GM18499 (cell line): ENCODE measurements around the gene CMPK2.

ENCODE experiments used
- ATAC-seq: cut with Tn5 transposase; IDR thresholded peaks from one replicate; pipeline ENCODE4 v1.9.1; 2021; ENCODE audit warnings: moderate number of reproducible peaks; ENCODE audit not compliant: insufficient read depth, unreplicated experiment

The CMPK2 gene

DNA sequence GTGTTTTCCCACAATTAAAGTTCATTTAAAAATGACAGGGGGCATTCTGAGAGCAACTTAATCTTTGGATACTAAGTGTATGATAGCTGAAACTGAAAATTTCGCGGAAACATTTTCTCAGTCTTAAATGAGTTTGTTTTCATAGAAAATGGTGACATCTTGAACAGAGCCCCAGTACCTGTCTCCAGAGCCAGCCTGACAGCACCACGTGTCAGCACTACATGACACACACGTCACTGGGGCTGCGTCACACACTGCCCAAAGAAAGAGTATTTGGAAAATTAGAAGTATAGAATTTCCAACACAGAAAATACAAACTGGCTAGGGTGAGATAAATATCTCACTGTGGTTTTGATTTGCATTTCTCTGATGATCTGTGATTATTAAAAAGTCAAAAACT, 50.8 kb downstream of the CMPK2 start:
- no peak for ATAC-seq

DNA sequence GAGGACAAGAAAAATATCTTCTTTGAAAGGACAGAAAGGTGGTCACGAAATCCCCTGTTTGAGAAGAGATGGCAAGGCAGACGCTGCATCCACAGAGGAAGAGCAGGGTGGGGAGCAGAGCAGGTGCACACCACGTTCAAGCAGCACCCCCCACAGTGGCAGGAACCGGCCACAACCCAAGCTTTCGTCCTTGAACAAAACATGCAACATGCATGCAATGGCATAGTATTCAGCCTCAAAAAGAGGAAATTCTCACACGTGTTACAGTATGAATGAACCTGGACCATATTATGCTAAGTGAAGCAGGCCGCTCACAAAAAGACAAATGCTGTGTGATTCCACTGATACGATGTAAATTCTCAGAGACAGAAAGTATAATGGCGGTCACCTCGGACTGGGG, 51.4 kb downstream of the CMPK2 start:
- no peak for ATAC-seq

DNA sequence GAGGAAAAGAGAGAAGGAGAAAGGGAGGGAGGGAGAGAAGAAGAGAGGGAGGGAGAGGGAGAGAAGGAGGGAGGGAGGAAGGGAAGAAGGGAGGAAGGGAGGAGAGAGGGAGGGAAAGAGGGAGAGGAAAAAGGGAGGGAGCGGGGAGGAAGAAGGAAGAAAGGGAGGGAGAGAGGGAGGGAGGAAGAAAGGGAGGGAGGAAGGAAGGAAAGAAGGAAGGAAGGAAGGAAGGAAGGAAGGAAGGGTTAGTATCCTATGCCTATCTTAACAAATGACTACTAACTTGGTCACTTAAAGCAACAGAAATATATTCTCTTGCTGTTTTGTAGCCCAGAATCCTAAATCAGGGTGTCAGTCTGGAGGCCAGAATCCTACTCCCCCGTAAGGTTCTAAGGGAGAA, 52.1 kb downstream of the CMPK2 start:
- ATAC-seq: no peak

DNA sequence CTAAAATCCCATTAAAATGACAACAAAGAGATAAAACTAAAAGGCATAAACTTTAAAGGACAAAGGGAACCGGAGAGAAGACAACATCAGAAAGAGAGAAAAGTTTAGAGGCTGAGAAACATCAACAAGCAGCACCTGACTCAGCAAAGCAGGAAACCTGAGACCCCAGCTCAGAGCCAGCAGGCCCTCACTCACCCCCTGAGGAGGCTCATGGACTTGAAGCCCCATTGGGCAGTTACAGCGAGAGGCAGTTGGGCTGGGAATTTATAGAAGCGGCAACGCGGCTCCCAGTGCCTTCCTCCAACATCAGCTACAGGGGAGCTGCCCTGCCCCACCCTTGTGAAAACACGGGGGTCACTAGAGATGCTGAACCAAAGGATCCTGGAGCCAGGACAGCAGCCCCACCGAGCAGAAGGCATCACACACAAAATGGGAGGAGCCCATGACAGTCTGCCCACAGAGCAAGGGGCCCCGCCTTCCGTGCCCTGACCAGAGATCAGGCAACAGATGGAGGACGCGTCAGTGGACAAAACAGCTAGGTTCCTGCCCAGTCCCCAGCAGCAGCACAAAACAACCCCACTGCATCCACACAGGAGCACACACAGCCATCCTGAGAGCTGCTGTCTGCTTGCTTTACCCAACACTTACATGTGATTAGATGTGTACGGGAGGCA, 52.7 kb downstream of the CMPK2 start:
- no peak for ATAC-seq

DNA sequence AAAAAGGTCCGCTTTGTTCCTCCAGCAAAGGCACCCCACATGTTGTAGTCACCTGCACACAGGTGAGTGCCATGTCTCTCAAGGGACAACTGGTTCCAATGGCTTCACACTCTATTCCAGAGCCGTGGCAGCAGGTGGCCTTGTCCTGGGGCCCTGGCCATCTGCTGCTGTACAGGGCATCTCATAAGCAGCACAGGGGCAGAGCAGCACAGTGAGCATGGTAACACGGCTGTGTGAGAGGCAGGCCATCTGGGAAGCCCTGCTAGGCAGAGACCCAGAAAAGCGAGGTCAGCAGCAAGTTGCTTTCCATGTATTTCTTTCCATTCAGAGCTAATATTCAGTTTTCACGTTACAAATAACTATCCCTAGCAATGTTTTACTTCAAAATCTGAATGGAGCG, 54.7 kb downstream of the CMPK2 start:
- ATAC-seq: no peak

DNA sequence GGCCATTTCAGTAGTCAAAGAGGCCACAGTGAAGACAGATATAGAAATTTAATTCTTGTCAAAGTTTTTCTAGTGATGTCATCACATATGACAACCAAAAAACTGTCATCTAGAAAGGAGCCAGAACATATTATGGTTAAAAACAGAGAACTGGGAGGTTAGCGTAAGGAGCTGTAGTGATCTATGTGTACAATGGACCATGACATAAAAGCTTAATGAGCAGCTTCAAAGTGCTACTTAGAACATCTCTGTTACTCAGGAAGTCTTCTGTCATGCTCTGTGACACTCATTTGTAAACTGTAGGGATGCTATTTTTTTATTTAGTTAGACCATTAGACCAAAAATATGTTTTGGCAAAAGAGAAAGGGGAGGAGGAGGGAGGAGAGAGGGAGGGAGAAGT, 57.3 kb downstream of the CMPK2 start:
- no peak for ATAC-seq

DNA sequence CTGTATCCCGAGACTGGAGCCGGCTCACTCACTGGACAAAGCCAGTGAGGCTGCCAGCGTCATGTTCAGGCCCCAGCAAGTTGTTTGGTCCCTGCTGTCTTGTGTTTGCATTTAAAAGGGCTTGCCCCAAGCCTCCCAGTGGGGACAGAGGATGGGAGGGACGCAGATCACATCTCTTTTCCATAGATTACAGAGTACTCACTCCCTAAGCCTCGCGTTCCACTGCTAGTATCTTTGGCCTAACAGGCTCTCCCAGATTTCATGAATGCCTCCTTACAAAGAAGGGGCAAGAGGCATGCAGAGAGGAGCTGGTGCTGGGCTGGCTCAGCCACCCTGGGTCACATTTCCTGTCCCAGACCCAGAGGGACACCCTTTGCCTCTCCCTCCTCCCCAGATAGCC, 59.1 kb downstream of the CMPK2 start:
- ATAC-seq: no peak

DNA sequence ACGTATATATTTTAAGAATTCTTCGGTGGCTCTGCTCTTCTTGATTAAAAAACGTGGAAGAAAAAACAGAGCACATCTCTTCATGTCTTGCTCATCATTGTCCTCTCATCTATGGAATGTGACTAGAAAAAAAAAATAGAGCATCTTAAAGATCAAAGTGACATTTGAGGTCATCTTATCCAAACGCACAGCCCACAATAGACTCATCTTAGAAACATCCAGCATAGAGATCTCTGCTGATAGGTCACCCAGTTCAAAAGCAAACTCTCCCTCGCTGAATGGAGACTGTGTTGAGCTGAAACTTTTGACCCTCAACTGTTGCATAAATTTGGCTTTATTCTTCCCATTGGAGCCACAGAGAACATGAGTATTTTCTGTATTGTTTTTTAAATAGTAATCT, 65.2 kb downstream of the CMPK2 start:
- no peak for ATAC-seq
